Melanocyte of skin (primary cell): Measurements from ENCODE around the gene SMPDL3A. TPM values are rescaled to one million over a fixed set of nuclear protein-coding genes. Genes with fewer than 3 reads are reported as not detected.

ENCODE experiments used
- small RNA-seq, 2 donors: library from RNA; depleted of rRNA; stranded (forward); fragments of <200 nt; gene quantifications; one replicate each; pipeline ENCODE3, GENCODE V24; 2012
- total RNA-seq, 2 donors: library from RNA; depleted of rRNA; stranded (reverse); fragments of >200 nt; gene quantifications; 2 replicates each; pipeline ENCODE4 v1.2.3, GENCODE V29; 2012

SMPDL3A gene
- 10 to 100 TPM; 40.0 to 45.8 TPM for total RNA-seq

DNA sequence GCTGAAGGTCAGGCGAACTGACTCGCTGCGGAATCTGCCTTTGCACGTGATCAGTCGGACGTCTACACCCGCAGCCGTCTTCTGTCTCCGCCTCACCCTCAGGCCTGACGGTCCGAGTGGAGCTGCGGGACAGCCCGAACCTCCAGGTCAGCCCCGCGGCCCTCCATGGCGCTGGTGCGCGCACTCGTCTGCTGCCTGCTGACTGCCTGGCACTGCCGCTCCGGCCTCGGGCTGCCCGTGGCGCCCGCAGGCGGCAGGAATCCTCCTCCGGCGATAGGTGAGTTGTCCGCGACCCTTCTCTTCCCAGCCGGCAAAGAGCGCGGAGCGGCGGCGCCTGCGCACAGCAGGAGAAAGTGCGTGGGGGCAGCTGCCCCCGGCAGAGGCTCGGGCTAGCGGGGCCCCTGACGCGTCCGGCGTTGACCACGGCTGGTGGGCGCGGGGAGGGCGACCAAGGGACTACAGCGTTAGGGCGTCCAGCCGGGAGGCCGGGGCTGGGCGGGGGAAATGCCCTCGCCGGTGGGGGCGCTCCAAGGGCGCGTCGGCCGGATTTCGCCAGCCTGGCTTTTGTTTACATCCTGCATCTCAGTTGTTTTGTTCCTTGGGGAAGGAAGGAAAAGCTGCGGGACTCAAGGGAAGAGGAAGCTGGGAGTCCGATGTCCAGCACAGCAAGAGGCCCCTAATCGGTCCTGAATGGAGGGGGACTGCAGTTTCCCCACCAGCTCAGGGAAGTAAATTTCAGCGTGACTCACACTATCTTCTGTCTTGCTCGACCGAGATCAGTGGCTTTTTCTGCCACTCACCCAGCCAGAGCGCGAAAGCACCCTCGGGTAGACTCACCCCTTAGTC, at the start of gene SMPDL3A:
SMPDL3A (plus strand) TSS at position 77 of the 846 bp plus-strand sequence; CDS start at position 166, 89 bp downstream.

GRCh38 chr6:122779667-122780066, 9.4 kb upstream of the SMPDL3A start, which contains the start of gene FABP7:
Gene FABP7, plus strand, starts transcription at chr6:122779716. Its CDS starts 79 bp downstream, at chr6:122779795.

Small RNA genes within 50 kb of the gene (small RNA-seq; reads per million reads assigned to genes)
- 0 to 0.09 reads per million in 2 donors for gene RN7SL564P

Other genes starting within 250 kb of the SMPDL3A start
- gene PKIB, start 178.9 kb upstream of the SMPDL3A start, total RNA-seq, result 10 to 100 TPM; 17.0 to 23.1 TPM
- gene FABP7, start 9.5 kb upstream of the SMPDL3A start, total RNA-seq, result 10 to 100 TPM; 14.0 to 14.1 TPM
- gene CLVS2, start 207.0 kb downstream of the SMPDL3A start, total RNA-seq, result not detected